ENCODE data around the gene HUWE1.
"Not testable (repeated sequence)": the region's sequence is repeated elsewhere in the genome, so short reads cannot be mapped to it uniquely, and the experiment has no call there.

HUWE1 gene

GRCh38 chrX:53598169-53598568, 88.3 kb downstream of the HUWE1 start:
- DNase-seq, result no peak

GRCh38 chrX:53595266-53595810, 91.2 kb downstream of the HUWE1 start:
- no peak for DNase-seq

DNA sequence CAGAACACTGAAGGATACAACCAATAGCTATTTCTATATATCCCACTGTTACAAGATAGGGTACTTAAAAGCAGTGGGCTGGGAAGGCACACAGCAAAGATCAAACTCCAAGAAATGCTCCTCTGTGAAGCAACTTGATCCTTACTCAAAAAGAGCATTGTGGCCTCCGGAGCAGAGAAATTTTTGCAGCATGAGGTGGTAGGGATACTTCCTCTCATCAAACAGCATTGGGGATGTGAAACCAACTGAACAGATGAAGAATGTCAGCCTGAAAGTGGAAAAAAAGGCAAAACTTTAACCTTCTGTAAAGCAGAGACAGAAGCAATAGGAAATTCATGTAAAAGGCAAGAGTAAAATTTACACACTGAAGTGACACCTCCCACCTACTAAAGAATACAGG, 92.2 kb downstream of the HUWE1 start:
- DNase-seq, result no peak

DNA sequence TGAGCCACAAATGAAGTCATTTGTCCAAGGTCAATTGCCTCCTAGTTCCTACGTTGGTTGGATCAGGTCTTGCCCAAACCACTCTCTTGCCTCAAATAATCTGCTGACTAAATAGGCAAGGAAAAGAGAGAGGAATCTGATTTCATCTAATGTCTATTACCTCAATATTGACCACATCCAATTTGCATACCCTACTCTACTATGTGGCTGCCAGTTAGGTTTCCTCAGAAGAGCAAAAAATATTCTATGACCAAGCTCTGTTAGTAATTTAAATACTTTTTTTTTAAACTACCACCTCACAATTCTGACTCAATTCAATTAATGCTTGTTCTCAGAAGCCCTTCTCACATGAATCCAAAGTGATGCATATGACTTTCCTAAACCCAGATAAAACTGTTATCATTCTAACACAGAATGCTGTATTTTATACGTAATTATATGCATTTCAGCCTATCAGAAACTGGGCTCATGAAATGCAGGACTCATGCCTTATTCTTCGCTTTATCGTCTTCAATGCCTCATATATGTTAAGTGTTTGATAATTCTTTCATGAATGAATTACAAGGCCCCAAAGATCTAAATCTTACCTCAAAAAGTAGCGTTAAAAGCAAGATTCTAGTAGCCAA, 98.6 kb downstream of the HUWE1 start:
- DNase-seq, result no peak

GRCh38 chrX:53584891-53585290, 101.6 kb downstream of the HUWE1 start:
- no peak for DNase-seq

DNA sequence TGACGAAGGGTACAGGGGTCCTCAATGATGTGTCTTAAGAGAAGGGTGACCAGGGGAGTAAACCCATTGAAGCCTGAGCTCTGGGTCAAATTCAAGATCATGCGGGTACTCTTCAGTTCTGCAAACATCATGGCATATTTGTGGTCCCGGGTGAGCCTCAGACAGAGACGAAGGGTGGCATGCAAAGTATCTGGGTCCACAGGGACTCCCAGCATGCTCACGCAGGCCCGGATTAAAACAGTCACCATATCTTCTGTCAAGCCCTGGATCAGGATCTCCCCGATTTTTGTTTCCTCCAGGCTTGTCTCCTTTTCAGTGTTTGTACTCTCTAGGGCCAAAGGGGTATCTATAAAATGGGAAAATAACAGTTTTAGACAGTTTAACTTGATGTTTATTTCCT, 102.9 kb downstream of the HUWE1 start:
- DNase-seq, result no peak

DNA sequence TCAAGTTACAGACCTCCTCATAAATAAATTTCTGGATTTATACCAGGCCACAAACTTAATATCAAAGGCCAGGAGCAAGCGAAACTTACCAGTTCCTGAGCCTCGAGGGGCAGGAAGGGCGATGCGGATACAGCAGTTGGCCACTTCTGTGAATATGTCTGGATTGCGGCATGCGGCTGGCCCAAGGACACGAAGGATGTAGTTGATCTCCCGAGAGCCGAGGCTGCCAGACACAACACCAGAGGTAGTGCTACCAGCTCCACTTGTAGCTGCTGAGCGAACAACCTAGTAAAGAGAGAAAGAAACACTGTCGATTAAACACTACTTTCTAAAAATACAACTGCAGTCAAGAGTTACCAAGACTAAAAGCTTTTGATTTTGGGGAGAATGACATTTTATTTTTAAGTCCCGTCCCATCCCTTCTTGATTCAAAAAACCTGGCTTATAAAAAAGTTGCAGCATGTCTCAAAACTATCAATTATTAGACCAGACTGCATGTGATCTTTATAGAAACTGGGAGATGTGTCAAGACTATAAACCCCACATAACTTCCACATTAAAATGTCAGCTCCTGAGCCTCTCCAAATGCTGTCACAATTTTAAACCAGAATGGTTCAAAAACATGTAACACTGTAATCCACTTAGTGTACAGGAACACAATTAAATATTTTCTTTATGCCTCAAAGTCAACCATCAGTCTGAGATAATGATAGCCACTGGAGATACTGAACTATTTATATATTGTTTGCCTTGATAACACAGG, 105.6 kb downstream of the HUWE1 start:
- no peak for DNase-seq

DNA sequence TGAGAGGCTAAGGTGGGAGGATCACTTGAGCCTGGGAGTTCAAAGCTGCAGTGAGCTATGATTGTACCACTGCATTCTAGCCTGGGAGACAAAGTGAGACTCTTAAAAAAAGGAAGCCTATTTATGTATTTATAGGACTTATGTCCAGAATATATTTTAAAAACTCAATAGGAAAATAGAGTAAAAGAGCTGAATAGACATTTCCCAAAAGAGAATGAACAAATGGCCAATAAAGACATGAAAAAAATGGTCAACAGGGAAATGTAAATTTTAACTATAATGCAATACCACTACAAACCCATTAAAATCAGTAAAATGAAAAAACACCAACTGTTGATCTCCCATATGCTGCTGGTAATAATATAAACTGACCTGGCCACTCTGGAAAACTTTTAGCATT, 115.0 kb downstream of the HUWE1 start:
- no peak for DNase-seq

GRCh38 chrX:53563324-53563723, 123.2 kb downstream of the HUWE1 start:
- DNase-seq, result no peak

DNA sequence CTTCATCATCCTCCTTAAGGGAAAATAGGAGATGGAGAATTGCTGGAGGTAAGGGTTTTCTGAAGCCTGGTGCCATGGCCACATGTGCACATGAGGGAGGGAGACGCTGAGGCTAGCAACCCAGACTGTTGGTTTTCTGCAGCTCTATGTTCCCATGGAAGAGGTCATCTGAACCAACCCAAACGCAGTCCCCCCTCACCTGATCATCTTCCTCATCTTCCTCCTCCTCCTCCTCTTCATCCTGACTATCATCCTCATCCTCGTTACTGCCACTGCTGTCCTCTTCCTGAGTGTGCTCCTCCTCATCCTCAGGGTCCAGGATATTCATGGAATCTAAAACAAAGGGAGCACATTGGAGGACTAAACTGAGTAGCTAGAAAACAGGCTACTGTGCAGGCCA, 124.6 kb downstream of the HUWE1 start:
- DNase-seq, result no peak

GRCh38 chrX:53558646-53559045, 127.9 kb downstream of the HUWE1 start:
- no peak for DNase-seq

DNA sequence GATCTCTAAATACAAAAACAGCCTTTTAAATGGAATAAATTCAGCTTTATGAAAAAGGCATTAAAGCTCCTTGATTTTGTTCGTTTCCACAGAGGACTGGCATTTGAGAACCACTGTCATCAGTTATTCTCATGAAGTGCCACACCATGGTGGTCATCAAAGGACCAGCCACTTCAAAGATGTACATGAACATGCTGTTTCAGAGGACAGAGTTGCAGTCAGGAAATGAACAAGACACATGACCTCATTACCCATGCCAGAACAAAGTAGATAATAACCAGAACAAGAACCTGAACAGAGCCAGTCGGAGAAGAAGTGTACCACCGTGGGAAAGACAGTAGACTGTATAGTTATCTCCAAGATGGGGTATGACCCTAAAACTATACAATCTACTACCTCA, 129.7 kb downstream of the HUWE1 start:
- DNase-seq, result no peak

DNA sequence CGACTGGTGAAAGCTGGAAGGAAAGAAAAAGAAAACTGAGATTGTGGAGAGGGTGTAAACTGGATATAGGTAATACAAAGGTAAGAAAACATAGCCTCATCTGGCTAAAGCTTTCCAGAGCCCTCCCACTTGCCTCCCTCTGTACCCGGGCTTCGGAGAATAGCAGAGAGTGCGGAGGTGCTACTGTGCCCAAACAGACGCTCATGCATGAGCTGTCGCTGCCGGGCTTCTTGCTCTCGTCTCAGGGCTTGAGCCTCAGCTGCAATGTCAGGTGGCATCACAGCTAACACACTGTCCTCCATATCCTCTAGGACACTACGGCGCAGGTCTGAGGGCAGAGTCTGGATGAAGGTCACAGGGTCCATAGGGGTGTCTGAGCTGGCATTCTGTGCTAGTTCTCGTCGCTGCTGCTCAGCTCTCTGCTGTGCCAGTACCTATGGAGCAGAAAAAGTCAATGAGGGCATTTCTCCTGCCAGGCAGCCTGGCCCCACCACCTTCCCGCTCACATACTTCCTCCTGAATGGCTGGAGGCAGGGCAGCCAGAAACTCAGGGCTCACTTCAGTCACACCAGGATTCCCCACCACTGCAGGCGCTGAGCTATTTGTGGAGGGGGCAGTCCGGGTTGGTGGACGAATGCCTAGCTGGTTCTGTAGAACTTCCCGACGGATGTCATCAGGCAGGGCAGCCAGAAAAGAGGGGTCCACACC, 135.6 kb downstream of the HUWE1 start:
- DNase-seq, result no peak

DNA sequence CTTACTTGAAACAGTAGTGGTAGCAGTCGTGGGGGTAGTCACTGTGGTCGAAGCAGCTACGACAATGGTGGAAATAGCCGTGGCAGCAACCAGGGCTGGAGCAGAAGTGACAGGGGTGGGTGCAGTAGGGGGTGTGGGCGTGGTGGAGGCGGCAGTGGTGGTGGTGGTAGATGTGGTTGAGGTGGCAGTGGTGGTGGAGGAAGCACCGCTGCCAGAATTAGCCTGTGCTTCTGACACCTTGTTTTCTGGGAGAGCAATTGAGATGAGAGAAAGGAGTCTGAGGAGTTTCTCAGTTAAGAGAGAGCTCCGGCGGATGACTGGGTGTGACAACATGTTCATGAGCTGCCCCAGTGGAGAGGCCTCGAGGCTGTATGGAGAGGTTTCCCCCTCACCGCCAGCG, 138.9 kb downstream of the HUWE1 start:
- no peak for DNase-seq

DNA sequence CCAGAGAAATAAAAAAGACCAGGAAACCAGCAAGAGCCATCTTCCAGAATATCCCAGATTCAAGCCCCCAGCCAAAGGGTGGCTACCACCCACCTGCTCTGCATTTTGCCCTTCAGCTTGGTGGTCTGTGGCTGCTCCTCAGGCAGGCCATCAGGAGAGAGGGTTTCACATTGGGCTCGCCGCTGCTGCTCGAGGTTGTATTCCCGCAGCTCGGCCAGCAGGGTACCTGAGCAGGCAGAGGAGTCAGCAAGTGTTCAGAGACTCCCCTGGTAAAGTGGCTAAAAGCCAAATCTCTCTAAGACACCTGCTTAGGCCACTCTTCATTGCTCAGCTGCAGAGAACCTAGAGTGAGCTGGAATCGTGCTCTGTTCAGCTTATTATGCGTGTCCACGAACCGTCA, 141.6 kb downstream of the HUWE1 start:
- DNase-seq, result no peak

- no peak for DNase-seq
Measured at GRCh38 chrX:53538781-53539180, 147.7 kb downstream of the HUWE1 start.

DNA sequence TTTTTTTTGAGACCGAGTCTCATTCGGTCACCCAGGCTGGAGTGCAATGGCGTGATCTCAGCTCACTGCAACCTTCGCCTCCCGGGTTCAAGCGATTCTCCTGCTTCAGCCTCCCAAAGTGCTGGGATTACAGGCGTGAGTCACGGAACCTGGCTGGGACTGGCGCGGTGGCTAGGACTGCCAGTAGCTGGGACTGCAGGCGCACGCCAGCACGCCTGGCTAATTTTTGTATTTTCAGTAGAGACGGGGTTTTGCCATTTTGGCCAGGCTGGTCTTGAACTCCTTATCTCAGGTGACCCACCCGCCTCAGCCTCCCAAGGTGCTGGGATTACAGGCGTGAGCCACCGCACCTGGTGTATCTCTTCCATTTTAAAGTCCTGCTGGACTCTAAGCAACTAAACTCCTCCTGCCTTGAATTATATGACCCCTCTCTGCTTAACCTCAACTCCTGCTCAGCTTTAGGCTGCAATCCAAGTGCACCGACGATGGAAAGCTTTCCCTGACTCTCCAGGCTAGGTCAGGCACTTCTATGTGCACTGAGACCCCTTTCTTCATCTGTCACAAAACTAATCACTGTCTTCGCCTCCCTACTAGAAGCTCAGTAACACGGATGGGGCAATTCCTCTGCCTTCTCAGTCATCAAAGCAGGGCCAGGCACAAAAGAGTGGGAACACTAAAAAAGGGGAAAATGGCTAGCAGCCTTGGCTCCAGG, 155.1 kb downstream of the HUWE1 start:
- DNase-seq, result not testable (repeated sequence)

DNA sequence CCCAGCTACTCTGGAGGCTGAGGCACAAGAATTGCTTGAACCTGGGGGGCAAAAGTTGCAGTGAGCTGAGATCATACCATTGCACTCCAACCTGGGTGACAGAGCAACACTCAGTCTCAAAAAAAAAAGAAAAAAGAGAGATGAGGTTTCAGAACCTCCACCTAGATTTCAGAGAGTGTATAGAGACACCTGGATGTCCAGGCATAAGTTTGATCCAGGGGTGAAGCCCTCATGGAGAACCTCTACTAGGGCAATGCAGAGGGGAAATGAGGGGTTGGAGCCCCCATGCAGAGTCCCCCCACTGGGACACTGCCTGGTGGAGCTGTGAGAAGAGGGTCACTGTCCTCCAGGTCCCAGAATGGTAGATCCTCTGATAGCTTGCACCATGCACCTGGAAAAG, 159.5 kb downstream of the HUWE1 start:
- no peak for DNase-seq

- no peak for DNase-seq
Measured at GRCh38 chrX:53511322-53511721, 175.2 kb downstream of the HUWE1 start.

GRCh38 chrX:53504035-53504434, 182.5 kb downstream of the HUWE1 start:
- DNase-seq, result not testable (repeated sequence)

DNA sequence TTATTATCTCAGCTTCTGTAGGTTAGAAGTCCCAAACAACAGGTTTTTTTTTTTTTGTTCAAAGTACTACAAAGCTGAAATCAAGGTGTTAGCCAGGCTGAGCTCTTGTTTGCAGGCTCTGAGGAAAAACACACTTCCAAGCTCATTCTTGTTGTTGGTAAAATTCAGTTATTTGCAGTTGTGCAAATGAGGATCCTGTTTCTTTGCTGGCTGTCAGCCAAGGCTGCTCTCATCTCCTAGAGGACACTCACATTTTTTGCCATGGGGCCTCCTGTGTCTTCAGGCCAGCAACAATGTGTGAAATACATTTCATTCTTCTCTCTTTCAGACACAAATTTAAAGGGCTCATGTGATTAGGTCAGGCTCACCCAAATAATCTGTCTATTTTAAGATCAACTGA, 192.1 kb downstream of the HUWE1 start:
- DNase-seq, result no peak

DNA sequence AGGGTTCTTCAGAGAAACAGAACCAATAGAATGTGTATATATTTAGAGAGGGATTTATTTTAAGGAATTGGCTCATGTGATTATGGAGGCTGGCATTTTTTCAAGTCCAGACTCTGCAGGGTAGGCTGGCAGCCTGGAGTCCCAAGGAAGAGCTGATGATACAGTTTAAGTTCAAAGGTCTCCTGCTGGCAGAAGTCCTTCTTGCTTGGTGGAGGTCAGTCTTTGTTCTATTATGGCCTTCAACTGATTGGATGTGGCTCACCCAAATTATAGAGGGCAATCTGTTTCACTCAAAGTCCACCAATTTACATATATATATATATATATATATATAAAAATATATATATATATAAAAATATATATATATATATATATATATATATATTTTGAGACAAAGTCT, 200.2 kb downstream of the HUWE1 start:
- DNase-seq, result no peak

- DNase-seq, result no peak
Measured at GRCh38 chrX:53483838-53484405, 202.6 kb downstream of the HUWE1 start.

Measured in stimulated activated CD4-positive, alpha-beta T cell treated with anti-CD3 and anti-CD28 coated beads, Interleukin-2, amount 100 ng/mL, for 48 hours (primary cell).